HG02884 (cell line): ENCODE measurements around the gene SPHK2.
"Not testable (repeated sequence)": the region's sequence is repeated elsewhere in the genome, so short reads cannot be mapped to it uniquely, and the experiment has no call there.

ENCODE experiments used
- ATAC-seq: cut with Tn5 transposase; IDR thresholded peaks from one replicate; pipeline ENCODE4 v1.9.1; 2021; ENCODE audit warnings: mild to moderate bottlenecking, moderate library complexity; ENCODE audit not compliant: unreplicated experiment

Gene SPHK2

GRCh38 chr19:48676887-48677286, 57.6 kb downstream of the SPHK2 start:
- ATAC-seq, result no peak

DNA sequence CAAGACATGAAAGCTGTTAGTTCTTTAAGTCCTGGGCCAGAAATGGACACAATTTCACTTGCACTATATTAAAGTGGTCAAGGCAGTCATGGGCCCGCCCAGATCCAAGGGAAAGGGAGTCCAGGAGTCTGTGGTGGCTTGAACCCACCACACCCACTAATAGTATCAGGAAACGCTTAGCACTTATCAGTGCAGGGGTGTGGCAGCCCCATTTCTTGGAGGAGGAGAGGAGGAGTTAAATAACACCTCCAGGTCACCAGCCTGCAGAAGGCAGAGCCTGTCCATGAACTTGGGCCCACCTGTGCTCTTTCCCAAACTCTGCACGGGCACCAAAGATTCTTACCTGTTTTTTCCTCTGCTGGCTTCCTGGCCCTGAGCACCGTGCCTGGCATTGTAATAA, 58.9 kb downstream of the SPHK2 start:
- ATAC-seq, result no peak

DNA sequence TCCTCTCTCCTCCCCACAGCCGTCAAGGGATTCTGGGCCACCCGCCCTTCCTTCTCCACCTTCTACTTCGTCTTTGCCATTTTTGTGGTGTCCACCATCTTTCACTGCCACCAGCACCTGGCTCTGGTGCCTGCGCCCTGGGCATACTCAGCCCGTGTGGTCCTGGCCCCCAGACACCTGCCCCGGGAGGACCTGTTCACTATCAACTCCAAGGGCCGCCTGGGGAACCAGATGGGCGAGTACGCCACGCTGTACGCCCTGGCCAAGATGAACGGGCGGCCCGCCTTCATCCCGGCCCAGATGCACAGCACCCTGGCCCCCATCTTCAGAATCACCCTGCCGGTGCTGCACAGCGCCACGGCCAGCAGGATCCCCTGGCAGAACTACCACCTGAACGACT, 60.7 kb downstream of the SPHK2 start:
- ATAC-seq, result not testable (repeated sequence)
